ENCODE data around the gene DCUN1D2.
"Not testable (repeated sequence)": the region's sequence is repeated elsewhere in the genome, so short reads cannot be mapped to it uniquely, and the experiment has no call there.

The DCUN1D2 gene

GRCh38 chr13:113461022-113461751 lies 29.3 kb downstream of the DCUN1D2 start:
- no peak for DNase-seq

- no peak for DNase-seq
Observed at GRCh38 chr13:113460599-113460998, 29.9 kb downstream of the DCUN1D2 start.

GRCh38 chr13:113460064-113460555 lies 30.4 kb downstream of the DCUN1D2 start:
- no peak for DNase-seq

GRCh38 chr13:113458253-113459065 lies 32.1 kb downstream of the DCUN1D2 start:
- DNase-seq: no peak

- no peak for DNase-seq
Observed at GRCh38 chr13:113457510-113457909, 33.0 kb downstream of the DCUN1D2 start.

GRCh38 chr13:113456116-113456702 lies 34.3 kb downstream of the DCUN1D2 start:
- DNase-seq: no peak

GRCh38 chr13:113455384-113455783 lies 35.1 kb downstream of the DCUN1D2 start:
- DNase-seq: no peak

- no peak for DNase-seq
Observed at GRCh38 chr13:113454936-113455335, 35.6 kb downstream of the DCUN1D2 start.

GRCh38 chr13:113452942-113453901 lies 37.3 kb downstream of the DCUN1D2 start, which contains the start of gene ADPRHL1:
Gene ADPRHL1 (minus strand): TSS chr13:113453488. CDS start chr13:113453437, 51 bp downstream.
- no peak for DNase-seq

GRCh38 chr13:113452466-113452865 lies 38.0 kb downstream of the DCUN1D2 start:
- DNase-seq: no peak

GRCh38 chr13:113451951-113452421 lies 38.5 kb downstream of the DCUN1D2 start:
- DNase-seq: no peak

- DNase-seq: not testable (repeated sequence)
Observed at GRCh38 chr13:113450861-113451620, 39.5 kb downstream of the DCUN1D2 start.

GRCh38 chr13:113450348-113450744 lies 40.2 kb downstream of the DCUN1D2 start:
- not testable (repeated sequence) for DNase-seq

- no peak for DNase-seq
Observed at GRCh38 chr13:113449693-113450347, 40.7 kb downstream of the DCUN1D2 start.

- peak; percentile 82 for DNase-seq
Observed at GRCh38 chr13:113448885-113449692, 41.4 kb downstream of the DCUN1D2 start.

GRCh38 chr13:113448545-113448884 lies 42.0 kb downstream of the DCUN1D2 start:
- DNase-seq: no peak

GRCh38 chr13:113447596-113447995 lies 42.9 kb downstream of the DCUN1D2 start:
- DNase-seq: no peak

GRCh38 chr13:113446488-113446854 lies 44.0 kb downstream of the DCUN1D2 start:
- DNase-seq: no peak

GRCh38 chr13:113445791-113446487 lies 44.6 kb downstream of the DCUN1D2 start:
- no peak for DNase-seq

Data from NCI-H2081 treated with DMSO at 0.1 percent for 48 hours (cell line).